Measurements from ENCODE around the gene PDIA5. TPM values are rescaled to one million over a fixed set of nuclear protein-coding genes. Genes with fewer than 3 reads are reported as not detected.
A peak's percentile ranks its signal among the peaks of the same experiment; 100 is the strongest.

Gene PDIA5
- total and polyA plus RNA-seq, 8 donors, result 19.8 to 29.3 (median 25.7) TPM

GRCh38 chr3:123102826-123103225 lies 36.0 kb downstream of the PDIA5 start:
- FAIRE-seq (no peak), ATAC-seq (no peak)
- H3K36me3 ChIP-seq, result peaks cover 0 to 43% (median 12%) of the 10 kb centered on the region in 3 donors

DNA sequence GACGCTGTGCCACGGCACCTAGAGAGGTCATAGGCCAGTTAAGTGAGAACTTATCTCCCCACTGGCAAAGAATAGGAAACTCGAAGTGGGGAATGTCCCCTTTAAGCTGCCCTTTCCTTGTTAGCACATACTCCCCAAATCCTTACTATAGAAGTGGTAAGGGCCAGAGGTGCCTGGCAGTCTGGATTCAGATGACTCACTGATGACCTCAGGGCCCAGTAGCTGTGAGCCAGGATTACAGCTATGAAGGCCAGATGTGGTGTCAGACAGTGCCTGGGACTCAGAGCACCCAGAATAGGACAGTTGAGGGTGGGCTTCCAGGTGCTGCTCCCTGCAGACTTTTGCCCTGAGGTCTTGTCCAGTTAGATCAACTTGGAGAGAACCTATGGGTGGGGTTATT lies 37.7 kb downstream of the PDIA5 start:
- 81 to 85% methylated on average over 3 of the region's 3 CpGs for WGBS, 2 donors
- H3K4me1 ChIP-seq, result no peaks in the 10 kb centered on the region

More at GRCh38 chr3:123102826-123103225, 36.0 kb downstream of the PDIA5 start:
- Histone ChIP-seq H3K4me1 (peaks cover 0 to 8% (median 3%) of the 10 kb centered on the region in 3 donors), H3K4me3 (no peak overlapping the region), H3K27ac (no peak overlapping the region), H3K9me3 (no peaks in the 10 kb centered on the region), H3K27me3 (no peaks in the 10 kb centered on the region)
- DNase-seq, result no peak
- WGBS, 2 donors, result 85 to 89% methylated on average over 2 of the region's 2 CpGs
- TF ChIP-seq CTCF (IDR thresholded peaks at IDR 0.05), result no peak
- intact Hi-C loops (cut with DNase I), result no loop called here

GRCh38 chr3:123105201-123106189 lies 38.7 kb downstream of the PDIA5 start:
- FAIRE-seq, result no peak
- intact Hi-C loops (cut with DNase I), result no loop called here
- ATAC-seq, result no peak
- Histone ChIP-seq H3K36me3 (peaks cover 0 to 40% (median 12%) of the 10 kb centered on the region in 3 donors), H3K4me3 (no peak overlapping the region), H3K4me1 (no peaks in the 10 kb centered on the region), H3K9me3 (no peaks in the 10 kb centered on the region), H3K27ac (no peak overlapping the region), H3K27me3 (no peaks in the 10 kb centered on the region)
- DNase-seq, result no peak
- 85 to 90% methylated on average over 12 of the region's 12 CpGs for WGBS, 2 donors
- no peak for TF ChIP-seq CTCF (IDR thresholded peaks at IDR 0.05)

More for the DNA sequence above, 37.7 kb downstream of the PDIA5 start:
- DNase-seq (no peak), FAIRE-seq (no peak), ATAC-seq (peak; percentile 29 to 56 (median 42))
- intact Hi-C loops (cut with DNase I), result no loop called here
- H3K27ac ChIP-seq, result no peak overlapping the region
- no peak for TF ChIP-seq CTCF (IDR thresholded peaks at IDR 0.05)
- no peak overlapping the region for H3K4me3 ChIP-seq
- peaks cover 0 to 46% (median 12%) of the 10 kb centered on the region in 3 donors for H3K36me3 ChIP-seq
- H3K9me3 ChIP-seq, result no peaks in the 10 kb centered on the region
- no peaks in the 10 kb centered on the region for H3K27me3 ChIP-seq

DNA sequence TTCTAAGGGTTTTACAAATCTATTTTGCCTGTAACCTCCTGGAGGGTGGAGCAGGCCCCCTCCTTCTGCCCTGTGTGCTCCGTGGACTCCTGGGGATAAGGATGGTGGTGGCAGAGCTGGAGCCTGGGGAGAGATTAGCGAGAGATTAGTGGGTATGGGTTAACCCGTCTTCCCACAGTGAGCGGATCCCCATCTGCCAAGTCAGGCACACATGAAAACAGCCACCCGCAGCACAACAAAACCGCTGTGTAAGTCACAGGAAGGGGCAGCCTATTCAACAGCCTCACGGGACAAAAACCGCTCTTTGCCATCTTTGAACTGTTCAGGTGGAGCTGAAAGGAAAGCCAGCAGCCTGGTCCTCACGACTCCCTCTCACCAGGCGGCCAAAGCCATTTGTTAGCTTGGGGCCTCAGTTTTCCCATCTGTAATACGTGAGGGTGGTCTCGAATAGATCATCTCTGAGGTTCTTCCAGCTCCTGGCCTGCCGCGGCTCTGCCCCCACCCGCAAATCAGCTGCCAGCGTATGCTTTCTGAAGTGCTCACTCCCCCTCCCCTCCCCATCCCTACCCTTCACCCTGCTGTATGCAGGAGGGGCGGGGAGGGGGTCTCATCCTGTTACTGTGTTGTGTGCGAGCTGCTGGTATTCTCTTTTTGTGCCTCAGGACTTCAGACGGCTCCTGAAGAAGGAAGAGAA lies 43.6 kb downstream of the PDIA5 start:
- FAIRE-seq (no peak), DNase-seq (no peak), ATAC-seq (no peak)
- TF ChIP-seq CTCF (IDR thresholded peaks at IDR 0.05), result no peak
- Histone ChIP-seq H3K4me1 (no peaks in the 10 kb centered on the region), H3K9me3 (no peaks in the 10 kb centered on the region), H3K27ac (no peak overlapping the region), H3K36me3 (peaks cover 0 to 14% (median 3%) of the 10 kb centered on the region in 3 donors), H3K4me3 (no peak overlapping the region), H3K27me3 (no peaks in the 10 kb centered on the region)
- WGBS, 2 donors, result 93 to 94% methylated on average over 19 of the region's 19 CpGs
- intact Hi-C loops (cut with DNase I), result no loop called here
